Stimulated activated CD4-positive, alpha-beta T cell treated with anti-CD3 and anti-CD28 coated beads, Interleukin-12 subunit alpha, Interleukin-12 subunit beta, amount 100 ng/mL, for 48 hours (primary cell): ENCODE data around the gene MPRIP.

ENCODE experiments used
- DNase-seq, 3 donors: peaks; one replicate each; pipeline ENCODE4 v3.0.0-alpha.2; 2020; ENCODE audit warnings: low read depth in 2 of 3, low spot score in 1 of 3

The MPRIP gene

DNA sequence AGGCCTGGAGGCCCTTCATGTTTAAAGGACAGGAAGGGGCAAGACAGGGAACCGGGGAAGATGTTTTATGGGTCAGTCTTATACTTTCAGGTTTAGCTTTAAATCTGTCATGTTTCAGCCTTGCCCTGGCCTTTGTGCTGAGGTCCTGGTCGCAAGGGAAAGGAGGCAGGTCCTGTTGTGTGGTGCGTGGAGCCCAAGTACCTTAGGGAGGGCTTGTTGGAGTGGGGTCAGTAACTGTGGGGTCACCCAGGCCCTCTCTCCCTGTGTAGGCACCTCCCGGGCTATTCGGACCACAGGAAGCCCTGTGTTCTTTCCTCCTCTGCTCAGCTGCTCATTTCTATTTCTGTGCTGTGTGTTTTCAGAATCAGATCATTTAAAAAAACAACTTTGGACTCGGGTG is 42.7 kb downstream of the MPRIP start:
- DNase-seq = no peak

DNA sequence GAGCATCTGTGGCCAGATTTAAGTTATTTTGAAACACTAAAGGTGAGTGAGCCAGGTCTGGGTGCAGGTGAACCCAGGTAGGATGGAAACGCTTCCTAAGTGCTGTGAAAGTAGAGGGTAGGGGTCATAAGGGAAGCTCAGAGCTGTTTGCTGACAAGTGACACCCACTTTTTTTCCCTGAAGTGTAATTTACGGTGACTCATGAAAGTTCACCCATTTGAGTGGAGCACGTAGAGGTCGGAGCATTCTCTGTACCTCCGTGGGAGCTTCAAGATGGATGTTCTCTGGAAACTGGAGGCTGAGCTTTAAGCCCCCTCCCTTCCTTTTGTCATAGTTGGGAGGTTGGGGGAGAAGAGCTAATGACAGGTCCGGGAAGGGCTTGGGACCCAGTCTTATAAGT is 44.3 kb downstream of the MPRIP start:
- no peak for DNase-seq

DNA sequence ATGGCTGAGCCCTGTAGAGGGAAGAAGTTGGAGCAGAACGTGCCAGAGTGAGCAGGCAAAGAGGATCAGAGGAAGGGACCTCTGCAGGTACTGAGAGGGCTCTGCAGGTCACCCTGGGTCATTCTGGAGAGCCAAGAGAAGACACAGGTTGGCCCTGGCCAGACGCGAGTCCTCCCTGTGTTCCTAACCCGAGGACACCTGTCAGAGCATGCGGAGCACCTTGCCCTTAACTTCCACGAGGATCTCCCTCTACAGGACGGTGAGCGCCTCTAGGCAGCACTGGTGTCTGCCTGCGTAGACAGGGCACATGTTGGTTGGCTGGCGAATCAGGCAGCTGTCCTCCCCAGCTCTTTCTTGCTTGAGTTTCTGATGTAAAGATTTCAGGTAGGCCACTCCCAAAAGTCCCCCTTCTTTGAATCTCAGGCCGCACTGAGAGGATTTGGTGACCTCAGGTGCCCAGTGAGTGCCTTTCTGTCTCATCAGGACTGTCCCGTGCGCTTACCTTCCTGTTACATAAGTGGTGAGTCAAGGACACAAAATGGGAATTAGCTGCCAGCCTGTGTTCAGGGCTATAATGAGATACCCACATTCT is 45.3 kb downstream of the MPRIP start:
- no peak for DNase-seq

DNA sequence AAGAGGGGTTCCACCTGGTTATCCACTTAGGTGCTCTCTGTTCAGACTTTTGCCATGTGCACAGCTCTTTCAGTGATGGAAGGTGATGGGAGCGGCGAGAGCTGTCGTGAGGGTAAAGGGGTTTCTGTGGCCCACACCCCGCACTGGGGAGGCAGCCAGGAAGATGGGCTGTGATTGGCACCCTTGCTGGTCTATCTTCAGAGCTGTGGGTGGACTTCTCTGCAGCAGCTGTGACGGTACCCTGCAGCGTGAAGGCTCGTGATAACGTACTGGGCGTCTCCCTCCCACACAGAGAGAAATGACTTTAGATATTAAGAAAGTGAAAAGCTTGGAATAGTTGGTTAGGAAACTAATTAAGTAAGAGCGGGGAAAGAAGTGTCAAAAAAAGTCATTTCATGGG is 45.8 kb downstream of the MPRIP start:
- DNase-seq = no peak

DNA sequence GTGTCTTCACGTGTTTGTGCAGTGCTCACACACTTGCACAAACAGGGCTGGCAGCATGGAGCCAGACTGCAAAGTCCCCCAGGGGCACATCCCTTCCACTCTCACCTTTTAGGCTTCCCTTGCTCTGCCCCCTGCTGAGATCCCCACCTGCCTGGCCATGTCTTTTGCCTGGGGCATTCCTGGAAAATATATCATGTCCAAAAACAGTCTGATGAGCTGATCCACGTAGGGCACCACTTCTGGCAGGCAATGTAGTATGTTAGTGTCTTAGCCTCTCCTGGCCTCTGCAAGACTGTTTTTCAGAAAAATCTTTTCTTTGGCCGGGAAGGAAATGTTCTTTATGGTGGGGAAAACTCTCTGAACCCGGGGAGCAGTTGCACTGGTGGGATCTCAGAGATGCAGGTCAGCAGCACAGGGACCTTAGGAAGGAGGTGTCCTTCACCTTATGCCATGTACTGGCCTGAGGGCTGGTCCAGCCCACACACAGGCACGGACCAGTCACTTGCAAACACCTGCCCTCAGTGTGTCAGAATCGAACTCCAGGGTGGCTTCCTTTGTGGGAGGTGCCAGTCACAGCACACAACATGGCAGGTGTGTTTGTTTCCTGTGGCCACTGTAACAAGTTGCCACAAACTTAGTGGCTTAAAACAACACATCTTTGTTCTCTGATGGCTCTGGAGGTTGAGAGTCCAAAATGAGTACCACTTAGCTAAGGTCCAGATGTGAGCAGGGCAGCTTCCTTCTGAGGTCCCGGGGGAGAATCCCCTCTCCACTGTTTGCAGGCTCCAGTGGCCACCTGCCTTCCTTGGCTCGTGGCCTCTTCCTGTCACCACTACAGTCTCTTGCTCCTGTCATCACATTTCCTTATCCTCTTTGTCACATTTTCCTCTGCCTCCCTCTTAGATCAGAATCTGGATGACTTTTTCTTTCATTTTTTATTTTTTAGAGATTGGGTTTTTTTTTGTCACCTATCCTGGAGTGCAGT is 46.6 kb downstream of the MPRIP start:
- DNase-seq = no peak

DNA sequence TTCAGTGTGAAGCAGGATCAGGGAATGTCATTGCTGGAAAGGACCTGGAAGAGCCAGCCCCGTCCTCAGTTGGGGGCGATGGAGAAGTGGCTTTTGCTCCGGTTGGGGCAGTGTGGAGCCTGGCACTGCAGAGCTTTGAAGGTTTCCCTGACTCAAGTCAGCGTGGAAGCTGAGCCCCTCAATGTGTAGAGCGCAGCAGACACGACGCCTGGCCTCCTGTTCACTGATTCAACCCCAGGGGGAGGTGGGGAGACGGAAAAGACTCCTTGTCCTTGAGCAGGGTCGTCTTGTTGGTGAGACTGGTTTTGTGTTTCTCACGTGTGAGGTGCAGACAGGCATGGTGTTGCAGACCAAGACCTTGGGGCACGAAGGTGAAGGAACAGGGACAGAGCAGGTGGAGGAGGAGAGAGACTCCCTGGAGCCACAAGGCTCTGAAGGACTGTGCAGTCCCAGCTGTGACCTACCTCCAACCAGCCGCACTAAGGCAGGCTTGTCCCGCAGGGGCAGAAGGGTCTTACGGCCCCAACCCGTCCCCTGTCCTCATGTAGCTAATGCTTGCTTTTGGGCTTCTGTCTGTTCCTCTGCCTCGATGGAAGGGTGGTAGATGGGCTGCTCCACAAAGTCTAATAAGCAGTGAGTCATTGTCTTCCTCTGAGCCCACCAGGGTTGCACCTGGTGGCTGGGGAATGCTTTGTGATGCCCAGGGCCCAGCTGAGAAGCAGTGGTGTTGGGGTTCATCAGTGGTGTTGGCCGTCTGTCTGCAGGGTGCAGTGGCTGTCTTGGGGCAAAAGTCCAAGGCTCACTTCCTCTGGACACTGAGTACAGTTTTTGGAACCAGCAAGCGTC is 47.8 kb downstream of the MPRIP start:
- DNase-seq = no peak

DNA sequence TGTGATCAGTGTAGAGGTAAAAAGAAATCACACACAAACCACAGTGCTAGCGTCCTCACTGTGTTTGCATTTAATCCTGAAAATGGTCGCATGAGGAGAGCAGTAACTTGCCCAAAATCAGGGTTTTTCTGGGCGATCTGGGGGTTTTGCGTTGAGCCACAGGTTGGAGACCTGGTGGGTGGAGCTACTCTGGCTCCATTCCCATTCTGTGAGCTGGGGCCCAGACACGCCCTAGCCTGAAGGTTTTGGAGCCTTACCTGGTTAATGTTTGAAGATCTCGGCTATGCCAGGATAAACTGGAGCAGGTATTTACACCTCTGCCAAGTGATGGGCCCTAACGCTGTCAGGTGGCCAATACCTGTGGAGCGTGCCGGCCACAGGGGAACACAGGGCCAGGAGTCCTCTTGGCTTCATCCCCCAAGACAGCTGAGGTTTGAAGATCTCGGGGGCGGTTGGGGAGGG is 48.4 kb downstream of the MPRIP start:
- DNase-seq = no peak

DNA sequence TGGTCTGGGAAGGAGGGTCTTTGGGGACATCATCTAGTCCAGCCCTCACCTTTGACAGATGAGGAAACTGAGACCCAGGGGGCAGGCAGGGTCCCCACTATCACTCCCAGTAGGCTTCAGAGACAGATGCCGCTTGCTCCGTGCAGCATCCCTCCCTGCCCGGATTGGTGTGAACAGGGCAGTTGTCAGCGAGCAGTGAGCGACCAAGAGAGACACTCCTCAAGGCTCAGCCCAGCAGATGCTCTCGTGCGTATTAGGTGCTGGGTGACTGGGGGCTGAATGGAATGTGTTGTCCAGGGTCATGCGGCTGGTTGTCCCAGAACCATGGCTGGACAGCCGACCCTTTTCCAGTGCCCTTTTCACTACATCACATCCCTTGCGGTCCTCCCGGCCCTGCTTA is 49.0 kb downstream of the MPRIP start:
- no peak for DNase-seq

DNA sequence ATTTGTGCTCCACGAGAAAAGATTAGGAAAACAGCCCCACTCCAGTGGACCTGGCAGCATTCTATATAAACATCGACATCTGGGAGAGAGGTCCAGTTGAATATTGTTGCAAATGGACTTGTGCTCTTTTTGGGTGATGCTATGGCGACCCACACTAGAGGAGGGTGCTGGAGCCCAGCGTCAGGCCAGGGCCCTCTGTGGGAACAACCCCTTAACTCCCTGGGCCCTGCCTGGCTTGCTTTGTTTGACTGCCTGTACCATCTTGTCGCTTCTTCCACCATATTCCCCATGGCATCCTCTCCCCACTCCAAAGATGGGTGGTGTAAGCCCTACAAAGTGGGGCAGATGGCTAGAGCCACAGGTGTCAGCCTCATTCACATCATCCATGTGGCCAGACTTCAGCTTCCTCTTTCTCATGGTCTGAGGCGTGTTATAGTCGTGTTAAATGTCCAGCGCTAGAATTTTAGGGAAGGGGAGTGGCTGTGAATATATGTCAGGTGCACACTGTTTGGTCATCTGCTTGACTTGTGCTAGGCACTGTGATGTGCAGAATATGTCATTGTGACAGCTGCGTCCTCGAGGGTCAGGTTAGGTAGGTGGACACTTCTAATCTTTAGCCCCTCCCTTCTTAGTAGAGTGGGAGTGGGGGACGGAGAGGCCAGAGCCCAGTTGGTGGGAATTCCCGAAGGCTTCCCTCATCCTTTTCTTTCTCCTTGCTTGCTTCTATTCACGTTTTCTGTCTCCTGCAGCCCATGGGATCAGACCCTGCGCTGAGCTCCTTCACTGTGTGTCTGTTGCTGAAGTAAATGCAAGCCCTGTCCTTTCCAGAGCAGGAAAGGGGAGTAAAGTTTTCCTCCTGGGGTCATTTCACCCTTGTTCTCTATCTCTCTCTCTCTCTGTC is 49.8 kb downstream of the MPRIP start:
- no peak for DNase-seq

DNA sequence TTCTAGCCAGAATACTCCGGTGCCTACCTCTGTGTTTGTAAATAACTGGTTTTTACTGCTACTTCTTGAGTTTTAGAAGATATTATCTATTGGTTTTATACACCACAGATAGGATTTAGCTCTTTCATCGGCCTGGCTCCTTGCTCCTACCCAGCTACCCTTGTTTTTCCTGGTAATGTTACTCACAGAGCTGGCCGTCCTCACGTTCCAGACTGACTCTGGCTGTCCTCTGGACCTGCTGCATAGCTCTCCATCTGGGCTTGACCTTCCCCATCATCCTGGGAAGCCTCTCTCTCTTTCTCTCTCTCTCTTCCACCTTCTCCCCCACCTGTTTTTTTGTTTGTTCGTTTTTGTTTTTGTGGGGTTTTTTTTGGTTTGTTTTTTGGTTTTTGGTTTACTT is 51.5 kb downstream of the MPRIP start:
- DNase-seq = no peak

DNA sequence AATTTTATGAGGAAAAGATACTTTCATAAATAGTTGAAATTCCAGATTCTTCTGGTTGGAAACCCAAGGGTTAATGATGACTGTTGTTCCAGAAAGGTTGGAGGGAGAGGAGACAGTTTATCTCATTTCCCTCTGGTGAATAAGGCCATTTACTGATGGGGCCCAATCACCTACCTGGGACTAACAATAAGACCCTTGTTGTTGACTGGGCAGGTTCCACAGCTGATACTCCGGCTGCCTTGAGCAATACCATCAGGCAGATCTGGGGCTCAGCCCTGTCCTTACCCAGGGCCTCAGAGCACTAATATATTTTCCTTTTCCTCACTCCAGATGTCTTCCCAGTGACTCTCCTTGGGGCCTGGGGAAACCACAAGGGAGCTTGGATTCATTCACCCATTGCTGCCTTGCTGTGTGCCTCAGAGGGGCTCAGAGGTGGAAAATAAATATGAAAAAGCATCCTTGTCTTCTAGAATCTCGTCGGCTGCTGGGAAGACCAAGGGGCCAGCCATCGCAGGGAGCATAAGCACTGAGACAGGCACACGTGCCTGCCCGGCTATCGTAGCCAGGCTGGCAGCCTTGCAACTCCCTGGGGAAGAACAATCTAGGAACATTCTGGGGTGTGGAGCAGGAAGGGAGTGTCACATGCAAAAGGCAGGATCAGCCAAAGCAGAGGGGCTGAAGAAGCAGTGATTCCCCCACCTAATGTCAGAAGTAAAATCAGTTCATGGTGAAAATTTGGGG is 54.4 kb downstream of the MPRIP start:
- DNase-seq = no peak

DNA sequence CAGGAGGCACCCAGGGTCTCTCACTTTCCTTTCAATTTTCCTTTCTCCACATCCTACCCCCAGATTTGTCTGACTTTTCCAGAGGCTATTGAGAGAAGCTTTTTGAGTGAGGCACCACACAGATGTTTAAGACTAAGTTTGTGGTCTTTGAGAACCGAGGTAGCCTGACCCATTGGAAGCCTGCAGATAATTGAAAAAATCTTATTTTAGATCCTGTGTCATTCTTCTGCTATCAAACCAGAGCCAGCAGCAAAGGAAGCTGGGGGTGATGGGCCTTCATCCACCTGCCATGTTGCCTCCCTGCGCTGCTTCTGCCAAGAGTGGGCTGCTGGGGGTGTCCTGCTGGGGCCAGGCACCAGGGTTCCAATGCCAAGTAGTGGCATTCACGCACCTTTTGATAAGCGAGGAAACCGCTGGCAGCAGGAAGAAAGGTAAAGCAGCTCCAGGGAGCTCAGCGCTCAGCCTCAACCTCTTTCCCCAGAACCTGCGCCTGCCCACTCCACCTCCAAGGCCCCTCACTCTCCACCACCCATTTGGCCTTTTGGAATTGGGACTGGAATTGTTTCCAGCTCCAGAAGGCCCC is 55.6 kb downstream of the MPRIP start:
- DNase-seq = no peak

DNA sequence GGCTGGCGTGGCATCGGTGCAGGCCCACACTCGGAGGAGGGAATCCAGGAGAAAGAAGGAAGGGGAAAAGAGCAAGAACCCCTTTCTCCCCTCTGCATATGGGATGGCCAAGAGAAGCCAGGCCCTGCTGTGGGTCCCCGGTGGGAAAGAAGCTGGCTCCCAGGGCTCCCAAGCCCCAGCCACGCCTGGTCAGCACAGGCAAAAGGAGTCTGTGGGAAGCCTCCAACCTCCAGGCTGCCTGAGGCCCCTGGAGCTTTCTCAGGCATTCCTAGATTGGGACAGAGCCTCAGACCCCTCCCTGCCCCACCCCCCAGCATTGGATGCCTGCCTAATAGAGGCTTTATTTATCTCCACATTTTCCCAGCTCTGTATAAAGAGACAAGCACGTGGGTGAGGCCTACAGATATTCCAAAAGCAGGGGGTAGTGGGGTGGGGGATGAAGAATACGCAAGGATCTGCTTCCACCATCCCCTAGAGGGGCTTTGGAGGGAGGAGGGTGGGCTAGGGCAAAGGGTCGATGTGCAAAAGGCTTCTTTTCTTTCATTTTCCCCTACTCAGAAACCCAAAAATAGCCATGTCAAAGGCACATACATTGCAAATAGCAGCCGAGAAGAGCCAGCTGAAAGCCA is 56.4 kb downstream of the MPRIP start:
- no peak for DNase-seq

DNA sequence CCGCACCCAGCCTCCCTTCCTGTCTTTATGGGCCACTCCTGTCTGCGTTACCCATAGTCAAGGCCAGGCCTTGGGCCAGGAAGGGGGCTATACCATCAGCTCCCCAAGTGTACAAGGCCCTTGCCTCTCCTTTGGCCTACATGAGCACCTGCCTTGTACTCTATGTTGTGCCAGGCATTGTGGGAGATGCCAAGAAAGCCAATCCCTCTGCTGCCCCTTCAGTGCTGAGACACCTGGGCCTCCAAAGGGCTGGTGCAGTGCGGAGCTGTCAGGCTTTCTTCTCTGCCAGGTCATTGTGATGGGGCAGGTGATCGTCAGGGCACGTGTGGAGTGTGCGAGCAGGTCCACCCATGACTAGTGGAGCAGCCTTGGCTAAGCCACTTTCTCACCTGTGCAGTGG is 59.9 kb downstream of the MPRIP start:
- no peak for DNase-seq

DNA sequence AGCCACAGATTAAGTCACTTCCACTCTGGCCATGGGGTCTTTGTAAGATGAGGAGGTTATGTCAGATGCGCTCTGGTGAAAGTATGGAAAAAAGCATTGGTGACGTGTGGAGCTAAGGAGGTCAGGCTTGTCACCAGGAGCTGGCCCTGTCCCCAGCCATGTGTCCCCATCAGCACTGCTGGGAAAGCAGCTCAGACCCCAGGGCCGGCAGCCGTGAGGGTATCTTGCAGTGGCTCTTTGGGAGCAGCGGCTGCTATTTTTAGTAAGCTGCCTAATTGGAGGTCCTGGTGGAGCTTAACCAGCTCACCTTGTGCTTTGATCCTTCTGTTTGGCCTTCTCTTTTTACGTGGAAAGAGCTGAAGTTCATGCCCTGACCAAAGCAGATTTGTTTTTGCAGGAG is 60.9 kb downstream of the MPRIP start:
- DNase-seq = no peak

DNA sequence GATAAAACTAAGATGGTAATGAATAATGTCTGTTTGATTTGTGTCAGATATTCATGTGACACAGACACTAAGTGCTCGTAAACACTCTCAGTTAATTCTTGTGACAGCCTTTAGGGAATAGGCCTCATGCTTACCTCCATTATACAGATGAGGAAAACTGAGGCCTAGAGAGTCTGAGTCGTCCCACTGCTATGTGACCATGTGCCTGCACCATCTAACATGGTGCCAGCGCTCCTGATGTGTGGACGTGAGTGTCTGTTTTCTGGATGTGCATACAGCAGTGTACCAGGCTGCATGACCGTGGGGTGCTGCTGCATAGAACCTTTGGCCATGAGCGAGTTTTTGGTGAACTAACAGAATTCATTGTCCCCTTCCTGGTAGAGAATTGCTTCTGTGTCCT is 61.8 kb downstream of the MPRIP start:
- no peak for DNase-seq

DNA sequence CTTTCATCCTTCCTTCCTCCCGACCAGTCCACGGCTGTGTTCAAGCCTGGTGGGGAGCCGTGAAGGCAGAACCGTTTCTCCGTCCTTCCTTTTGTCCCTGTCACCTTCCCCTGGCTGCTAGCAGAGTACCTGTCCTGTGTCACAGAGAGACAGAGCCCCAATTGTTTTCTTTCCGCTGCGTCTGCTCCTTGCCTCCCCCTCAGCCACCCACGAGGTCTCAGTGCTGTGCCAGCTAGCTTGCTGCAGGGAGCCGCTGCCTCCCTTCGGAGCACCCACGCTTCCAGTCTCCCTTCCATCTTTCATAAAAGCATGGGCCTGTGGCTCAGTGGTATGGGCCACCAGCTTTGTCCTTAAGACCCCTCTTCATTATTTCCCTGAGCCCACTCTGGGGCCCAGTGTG is 62.2 kb downstream of the MPRIP start:
- DNase-seq = no peak

DNA sequence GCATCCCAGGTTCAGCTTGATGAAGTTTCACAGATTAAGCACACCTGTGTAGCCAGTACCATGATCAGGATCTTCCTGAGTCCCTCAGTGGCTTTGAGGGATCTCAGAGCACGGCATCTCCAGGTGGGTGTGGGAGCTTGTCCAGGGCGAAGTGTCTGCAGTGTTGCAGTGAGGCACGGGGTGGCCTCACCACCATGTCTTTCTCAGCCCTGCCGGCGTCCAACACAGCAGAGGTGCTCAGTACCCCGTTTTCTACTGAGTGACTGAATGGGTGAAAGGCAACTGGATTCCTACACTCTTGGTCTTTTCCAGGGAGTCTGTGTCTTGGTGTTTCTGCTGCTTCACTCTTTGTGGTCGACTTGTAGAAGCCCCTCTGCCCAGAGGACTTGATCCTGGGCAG is 63.7 kb downstream of the MPRIP start:
- no peak for DNase-seq

DNA sequence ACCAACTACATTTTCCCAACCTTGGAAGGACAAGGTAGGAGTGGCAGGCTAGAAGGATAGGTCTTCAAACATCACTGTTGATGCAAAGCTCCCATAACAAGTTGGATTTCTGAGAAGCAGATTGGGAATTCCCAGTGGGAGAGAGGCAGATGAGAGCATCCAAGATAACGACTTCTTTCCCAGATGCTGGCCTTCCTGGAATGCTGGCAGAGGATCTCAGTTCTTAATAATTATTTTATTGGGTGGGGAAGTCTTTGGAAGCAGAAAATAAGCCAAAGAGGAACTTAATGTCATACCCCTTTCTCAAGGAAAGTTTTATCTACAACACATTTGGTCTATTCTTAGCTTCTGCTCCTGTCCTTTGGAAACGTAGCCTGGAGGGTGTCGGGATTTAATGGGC is 64.5 kb downstream of the MPRIP start:
- DNase-seq = no peak
